Natural killer cell treated with Interleukin-12 subunit alpha and Interleukin-12 subunit beta and Interleukin-15 and Interleukin-18, amount 100 ng/mL, for 72 hours (primary cell): ENCODE results near the gene BRF1. TPM values are rescaled to one million over a fixed set of nuclear protein-coding genes. Genes with fewer than 3 reads are reported as not detected.
A peak's percentile ranks its signal among the peaks of the same experiment; 100 is the strongest.

Experiments used
- ATAC-seq, 2 donors: fragments of 150-1000 bp; cut with Tn5 transposase in 1 of 2; sonication (Bioruptor Pico), chemical (Tn5 transposase) in 1 of 2; 2 replicates each; pipeline ENCODE4 v1.10.0; 2021
- DNase-seq: peaks from one replicate; pipeline ENCODE4 v3.0.0; 2022; ENCODE audit warnings: low spot score
- H3K27ac Mint-ChIP-seq, 2 donors: 1 replicate in 1 of 2; 2 replicates in 1 of 2; pipeline ENCODE4 v1.8.0; 2022; ENCODE audit warnings: mixed read lengths in 2 of 2, mild to moderate bottlenecking in 1 of 2, moderate library complexity in 1 of 2
- H3K27me3 Mint-ChIP-seq, 2 donors: 1 replicate in 1 of 2; 2 replicates in 1 of 2; pipeline ENCODE4 v1.8.0; 2022; ENCODE audit warnings: mixed read lengths in 2 of 2
- H3K36me3 Mint-ChIP-seq: one replicate; pipeline ENCODE4 v1.8.0; 2022; ENCODE audit warnings: mixed read lengths
- H3K4me1 Mint-ChIP-seq, 2 donors: 1 replicate in 1 of 2; 2 replicates in 1 of 2; pipeline ENCODE4 v1.8.0; 2022; ENCODE audit warnings: low read depth in 2 of 2, mixed read lengths in 2 of 2, mild to moderate bottlenecking in 1 of 2
- H3K4me3 Mint-ChIP-seq: one replicate; pipeline ENCODE4 v1.8.0; 2022; ENCODE audit warnings: mixed read lengths
- H3K9me3 Mint-ChIP-seq: 2 replicates; pipeline ENCODE4 v1.8.0; 2022; ENCODE audit warnings: mixed read lengths
- total RNA-seq, 2 donors: library from RNA; stranded (reverse); gene quantifications; one replicate each; pipeline ENCODE4 v1.2.3, GENCODE V29; 2022

The BRF1 gene
- total RNA-seq, 2 donors from 2014 or later: 43.4 to 76.5 TPM

DNA sequence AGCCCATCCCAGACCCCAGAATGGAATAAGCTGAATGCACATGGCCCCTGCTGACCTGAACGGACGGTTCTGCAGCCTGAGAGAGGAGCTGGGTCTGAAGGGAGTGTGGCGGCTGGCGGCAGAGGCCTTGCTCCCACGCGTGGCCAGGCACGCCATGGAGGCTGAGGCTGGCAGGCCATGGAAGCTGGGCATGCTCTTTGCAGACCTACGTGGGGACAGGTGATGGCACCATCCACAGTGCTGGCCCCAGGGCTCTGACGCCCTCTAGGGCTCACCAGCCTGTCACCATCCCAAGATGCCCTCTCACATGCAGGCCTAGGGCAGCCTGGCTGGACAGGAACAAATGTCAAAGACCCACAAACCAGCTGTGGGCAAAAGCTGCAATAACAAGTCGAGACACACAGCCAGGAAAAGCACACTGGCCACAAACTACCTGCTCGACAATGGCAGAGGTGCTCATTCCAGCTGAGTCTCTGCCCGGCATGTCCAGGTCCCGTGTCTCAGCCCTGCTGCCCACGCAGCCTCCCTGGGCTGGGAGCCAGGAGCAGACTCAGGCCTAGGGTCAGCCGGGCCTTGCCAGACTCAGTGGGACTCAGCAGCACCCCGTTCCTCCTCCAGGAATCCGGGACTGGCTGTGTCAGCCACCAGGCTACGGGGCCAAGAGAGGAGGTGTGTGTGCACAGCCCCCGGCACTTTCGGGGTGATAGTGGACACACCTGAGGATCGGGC lies 32.8 kb downstream of the BRF1 start:
- H3K4me3 Mint-ChIP-seq: no peak overlapping the region
- H3K36me3 Mint-ChIP-seq: no peaks in the 10 kb centered on the region
- ATAC-seq (peak; percentile 28 to 43), DNase-seq (no peak)
- H3K27me3 Mint-ChIP-seq: no peaks in the 10 kb centered on the region
- H3K9me3 Mint-ChIP-seq: no peaks in the 10 kb centered on the region
- no peak overlapping the region for H3K27ac Mint-ChIP-seq
- H3K4me1 Mint-ChIP-seq: peaks cover 6 to 15% of the 10 kb centered on the region in 2 donors

DNA sequence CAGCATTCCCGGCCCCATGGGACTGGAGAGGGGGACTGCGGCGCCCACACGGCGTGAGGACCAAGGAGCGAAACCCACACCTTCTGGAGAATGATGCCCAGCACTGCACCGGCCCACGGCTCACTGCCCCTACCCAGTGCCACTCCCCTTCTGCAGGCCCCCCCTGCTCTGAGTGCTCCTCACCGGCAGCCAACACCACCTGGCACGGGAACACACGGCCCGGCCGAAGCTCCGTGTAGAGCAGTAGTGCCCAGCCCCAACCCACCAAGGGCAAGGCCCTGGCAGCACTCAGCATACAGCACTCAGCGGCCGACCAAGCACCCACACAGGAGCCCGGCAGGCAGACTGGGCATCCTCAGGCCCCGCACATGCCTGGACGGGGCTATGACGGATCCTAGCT lies 39.0 kb downstream of the BRF1 start:
- DNase-seq (no peak), ATAC-seq (peak; percentile 11 to 33)
- Mint-ChIP-seq H3K9me3 (no peaks in the 10 kb centered on the region), H3K4me1 (peaks cover 0 to 3% of the 10 kb centered on the region in 2 donors), H3K27me3 (no peaks in the 10 kb centered on the region), H3K27ac (no peak overlapping the region), H3K4me3 (no peak overlapping the region), H3K36me3 (no peaks in the 10 kb centered on the region)

DNA sequence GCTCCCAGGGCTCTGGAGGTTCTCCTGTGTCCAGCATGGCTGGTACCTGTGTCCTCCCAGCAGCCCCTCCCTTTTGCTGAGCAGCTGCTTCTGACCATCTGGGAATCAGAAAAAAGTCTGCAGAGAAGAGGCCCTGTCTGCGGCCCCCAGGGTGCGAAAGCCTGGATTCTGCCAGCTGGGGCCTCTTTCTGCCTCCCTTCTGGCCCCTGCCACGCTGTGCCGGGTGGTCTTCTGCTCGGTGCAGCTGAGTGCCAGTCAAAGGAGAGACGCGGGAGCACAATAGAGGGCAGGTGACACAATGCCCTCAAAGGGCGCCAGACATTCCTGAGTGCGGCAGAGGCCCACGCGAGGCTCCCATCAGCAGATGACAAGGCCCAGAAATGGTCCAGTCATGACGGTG lies 39.8 kb downstream of the BRF1 start:
- H3K36me3 Mint-ChIP-seq: no peaks in the 10 kb centered on the region
- no peaks in the 10 kb centered on the region for H3K9me3 Mint-ChIP-seq
- H3K4me1 Mint-ChIP-seq: no peaks in the 10 kb centered on the region
- ATAC-seq (no peak), DNase-seq (no peak)
- H3K27me3 Mint-ChIP-seq: no peaks in the 10 kb centered on the region
- H3K4me3 Mint-ChIP-seq: no peak overlapping the region
- no peak overlapping the region for H3K27ac Mint-ChIP-seq

DNA sequence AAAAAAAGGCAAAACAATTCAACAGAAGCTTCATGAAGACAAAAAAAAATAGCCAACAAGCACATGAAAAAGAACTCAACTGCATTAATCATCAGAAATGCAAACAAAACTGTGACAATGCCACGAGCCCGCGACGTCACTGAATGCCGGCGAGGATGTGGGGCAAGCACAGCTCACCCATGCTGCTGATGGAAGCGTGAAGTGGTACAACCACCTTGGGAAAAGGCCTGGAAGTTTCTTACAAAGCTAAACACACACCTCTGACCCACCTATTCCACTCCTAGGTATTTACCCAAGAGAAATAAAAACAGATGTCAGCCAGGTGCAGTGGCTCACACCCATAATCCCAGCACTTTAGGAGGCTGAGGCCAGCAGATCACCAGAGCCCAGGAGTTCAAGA lies 42.0 kb downstream of the BRF1 start:
- DNase-seq: no peak
- no peak overlapping the region for H3K4me3 Mint-ChIP-seq
- H3K9me3 Mint-ChIP-seq: no peaks in the 10 kb centered on the region
- no peaks in the 10 kb centered on the region for H3K27me3 Mint-ChIP-seq
- H3K27ac Mint-ChIP-seq: no peak overlapping the region
- H3K36me3 Mint-ChIP-seq: no peaks in the 10 kb centered on the region
- no peaks in the 10 kb centered on the region for H3K4me1 Mint-ChIP-seq
- no peak for ATAC-seq

DNA sequence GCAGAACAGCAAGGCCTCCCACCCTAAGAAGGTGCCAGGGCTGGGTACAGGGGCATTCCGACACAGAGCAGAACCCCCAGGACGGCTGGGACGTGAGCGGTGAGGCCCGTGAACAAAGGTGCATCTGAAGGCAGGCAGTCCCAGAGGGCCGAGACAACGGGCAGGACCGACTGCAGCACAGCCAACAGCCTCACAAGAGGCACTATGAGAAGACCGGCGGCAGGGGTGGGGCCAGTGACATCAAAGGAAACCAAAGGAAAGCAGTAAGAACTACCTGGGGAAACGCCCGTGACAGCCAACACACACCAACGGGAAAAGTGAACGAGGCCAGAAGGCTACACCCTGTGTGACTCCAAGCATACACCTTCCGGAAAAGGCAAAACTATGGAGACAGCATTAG lies 43.3 kb downstream of the BRF1 start:
- peaks cover 0 to 2% of the 10 kb centered on the region in 2 donors for H3K4me1 Mint-ChIP-seq
- no peaks in the 10 kb centered on the region for H3K36me3 Mint-ChIP-seq
- H3K27me3 Mint-ChIP-seq: no peaks in the 10 kb centered on the region
- no peaks in the 10 kb centered on the region for H3K9me3 Mint-ChIP-seq
- no peak overlapping the region for H3K4me3 Mint-ChIP-seq
- H3K27ac Mint-ChIP-seq: no peak overlapping the region
- no peak for ATAC-seq
- no peak for DNase-seq

DNA sequence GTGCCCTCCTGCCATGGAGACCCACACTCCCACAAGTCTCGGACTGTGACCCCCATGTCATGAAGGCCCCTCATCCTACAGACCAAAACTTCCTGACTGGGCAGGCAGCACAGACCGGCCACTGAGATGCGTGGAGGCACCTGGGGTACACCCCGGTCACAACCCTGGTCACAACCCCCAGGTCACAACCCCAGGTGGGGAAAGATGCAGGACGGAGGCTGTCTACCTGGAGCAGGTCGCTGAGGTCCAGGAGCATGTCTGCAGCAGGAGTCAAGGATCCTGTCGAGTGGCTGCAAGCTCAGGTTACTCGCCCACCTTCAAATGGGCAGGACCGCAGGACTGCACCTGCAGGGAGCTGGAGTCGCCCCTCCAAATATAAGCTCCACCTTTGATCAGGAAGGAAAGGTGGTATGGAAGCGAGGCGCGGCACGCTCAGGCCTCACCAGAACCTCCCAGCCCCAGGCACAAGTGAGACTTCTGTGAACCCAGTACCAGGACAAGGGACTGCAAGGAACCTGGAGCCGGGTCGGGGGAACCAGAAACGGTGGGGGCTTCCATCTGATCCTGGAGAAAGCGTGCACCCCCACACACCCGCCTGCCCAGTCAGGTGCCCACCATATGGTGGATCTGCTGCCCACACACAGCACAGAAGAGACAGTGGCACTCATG lies 44.4 kb downstream of the BRF1 start:
- Mint-ChIP-seq H3K9me3 (no peaks in the 10 kb centered on the region), H3K36me3 (no peaks in the 10 kb centered on the region), H3K4me3 (no peak overlapping the region), H3K27me3 (no peaks in the 10 kb centered on the region), H3K4me1 (peaks cover 0 to 2% of the 10 kb centered on the region in 2 donors), H3K27ac (no peak overlapping the region)
- ATAC-seq (no peak), DNase-seq (no peak)

DNA sequence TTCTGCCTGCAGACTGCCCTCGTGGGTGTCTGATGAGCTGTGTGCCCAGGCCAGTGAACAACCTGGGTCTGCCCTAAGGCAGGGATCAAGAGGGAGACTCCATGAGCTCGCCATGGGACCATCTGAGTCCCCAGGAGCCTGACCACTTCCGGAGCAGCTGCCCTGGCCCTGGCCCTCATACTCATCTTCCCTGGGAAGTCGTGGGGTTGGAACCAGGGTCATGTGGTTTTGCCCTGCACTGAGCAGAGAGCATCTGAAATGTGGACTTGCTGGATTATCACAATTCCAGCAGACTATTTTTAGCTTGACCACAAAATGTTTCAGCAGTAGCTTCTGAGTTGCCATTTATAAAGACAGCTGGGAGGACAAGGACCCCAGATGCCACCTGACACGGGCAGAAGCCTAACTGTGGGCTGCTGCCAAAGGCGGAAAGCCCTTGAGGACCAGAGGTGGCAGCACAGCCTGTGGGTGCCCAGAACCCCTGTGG lies 45.7 kb downstream of the BRF1 start:
- ATAC-seq: no peak
- no peak for DNase-seq
- no peak overlapping the region for H3K27ac Mint-ChIP-seq
- no peaks in the 10 kb centered on the region for H3K9me3 Mint-ChIP-seq
- no peaks in the 10 kb centered on the region for H3K36me3 Mint-ChIP-seq
- no peaks in the 10 kb centered on the region for H3K27me3 Mint-ChIP-seq
- peaks cover 3 to 10% of the 10 kb centered on the region in 2 donors for H3K4me1 Mint-ChIP-seq
- no peak overlapping the region for H3K4me3 Mint-ChIP-seq

DNA sequence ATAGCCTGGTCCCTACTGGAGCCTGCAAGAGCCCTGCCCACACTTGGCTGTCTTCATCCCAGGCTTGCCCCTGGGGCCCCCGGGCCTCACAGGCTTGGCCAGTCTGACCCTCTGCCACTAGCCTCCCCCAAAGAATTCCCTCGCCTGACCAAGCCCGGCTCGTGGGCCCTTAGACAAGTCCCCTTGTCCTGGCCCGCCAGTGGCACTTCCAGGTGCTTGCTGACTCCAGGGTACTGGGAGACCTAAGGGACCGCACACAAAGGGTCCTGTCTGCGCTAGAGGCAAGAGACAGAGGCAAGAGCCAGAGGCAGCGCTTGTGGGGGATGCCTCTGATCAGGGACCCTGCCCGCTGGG lies 47.5 kb downstream of the BRF1 start:
- peaks cover 5 to 17% of the 10 kb centered on the region in 2 donors for H3K4me1 Mint-ChIP-seq

DNA sequence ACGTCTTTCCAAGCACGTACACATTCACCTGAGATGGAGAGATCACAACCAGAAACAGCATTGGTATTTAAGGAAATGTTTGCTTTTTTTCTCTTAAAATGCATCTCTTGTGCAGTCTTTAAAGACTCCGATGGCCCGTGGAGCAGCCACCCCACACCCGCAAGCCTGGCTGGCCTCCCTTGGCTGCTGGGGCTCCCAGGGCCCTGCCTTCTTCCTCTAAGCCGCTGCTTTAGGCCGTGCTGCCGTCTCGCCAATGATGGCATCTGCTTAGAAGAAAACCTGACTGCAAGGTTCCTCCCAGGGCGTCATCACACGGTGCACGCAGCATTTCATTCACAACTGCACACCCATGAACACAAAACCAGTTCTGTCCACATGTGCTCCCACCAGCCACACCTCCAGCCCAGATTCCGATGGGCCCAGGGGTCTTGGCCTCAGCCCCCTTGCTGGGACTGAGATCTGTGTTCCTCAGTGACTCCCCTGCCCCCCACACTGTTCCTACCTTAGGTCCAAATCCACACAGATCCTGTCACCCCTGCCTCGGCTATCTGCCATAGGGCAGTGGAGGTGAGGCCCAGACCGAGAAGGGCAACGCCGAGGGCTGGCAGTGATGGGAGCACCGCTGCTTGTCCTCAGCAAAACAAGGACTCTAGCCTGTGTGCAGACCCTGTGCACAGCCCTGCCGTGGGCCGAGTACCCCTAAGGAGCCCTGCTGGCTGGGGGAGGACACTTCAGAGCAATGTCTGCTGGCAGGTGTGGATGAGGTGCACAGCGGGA lies 48.1 kb downstream of the BRF1 start:
- peaks cover 9 to 20% of the 10 kb centered on the region in 2 donors for H3K4me1 Mint-ChIP-seq
- no peak for ATAC-seq
- H3K9me3 Mint-ChIP-seq: no peaks in the 10 kb centered on the region
- H3K4me3 Mint-ChIP-seq: no peak overlapping the region
- DNase-seq: no peak
- no peaks in the 10 kb centered on the region for H3K27me3 Mint-ChIP-seq
- H3K36me3 Mint-ChIP-seq: no peaks in the 10 kb centered on the region
- H3K27ac Mint-ChIP-seq: no peak overlapping the region

More for the DNA sequence above, 47.5 kb downstream of the BRF1 start:
- H3K27ac Mint-ChIP-seq: no peak overlapping the region
- no peak overlapping the region for H3K4me3 Mint-ChIP-seq
- H3K36me3 Mint-ChIP-seq: no peaks in the 10 kb centered on the region
- no peaks in the 10 kb centered on the region for H3K9me3 Mint-ChIP-seq
- no peak for DNase-seq
- H3K27me3 Mint-ChIP-seq: no peaks in the 10 kb centered on the region
- no peak for ATAC-seq

DNA sequence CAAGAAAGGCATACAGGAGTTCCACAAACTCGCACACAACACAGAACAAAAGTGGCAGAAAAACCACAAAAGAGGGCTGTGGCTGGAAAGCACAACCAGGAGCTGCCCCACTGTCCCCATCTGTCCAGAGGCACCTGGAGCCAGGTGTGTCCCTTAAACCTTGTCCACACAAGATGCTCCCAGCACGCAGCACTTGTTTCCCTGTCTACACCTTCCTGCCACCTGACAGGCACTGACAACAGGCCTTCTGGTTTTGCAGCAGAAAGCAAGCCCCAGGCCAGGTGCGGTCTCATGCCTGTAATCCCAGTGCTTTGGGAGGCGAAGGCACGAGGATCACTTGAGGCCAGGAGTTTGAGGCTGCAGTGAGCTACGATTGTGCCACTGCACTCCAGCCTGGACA lies 48.9 kb downstream of the BRF1 start:
- no peaks in the 10 kb centered on the region for H3K36me3 Mint-ChIP-seq
- H3K4me1 Mint-ChIP-seq: peaks cover 9 to 29% of the 10 kb centered on the region in 2 donors
- no peak for DNase-seq
- H3K9me3 Mint-ChIP-seq: no peaks in the 10 kb centered on the region
- no peaks in the 10 kb centered on the region for H3K27me3 Mint-ChIP-seq
- no peak overlapping the region for H3K4me3 Mint-ChIP-seq
- no peak overlapping the region for H3K27ac Mint-ChIP-seq
- ATAC-seq: no peak

DNA sequence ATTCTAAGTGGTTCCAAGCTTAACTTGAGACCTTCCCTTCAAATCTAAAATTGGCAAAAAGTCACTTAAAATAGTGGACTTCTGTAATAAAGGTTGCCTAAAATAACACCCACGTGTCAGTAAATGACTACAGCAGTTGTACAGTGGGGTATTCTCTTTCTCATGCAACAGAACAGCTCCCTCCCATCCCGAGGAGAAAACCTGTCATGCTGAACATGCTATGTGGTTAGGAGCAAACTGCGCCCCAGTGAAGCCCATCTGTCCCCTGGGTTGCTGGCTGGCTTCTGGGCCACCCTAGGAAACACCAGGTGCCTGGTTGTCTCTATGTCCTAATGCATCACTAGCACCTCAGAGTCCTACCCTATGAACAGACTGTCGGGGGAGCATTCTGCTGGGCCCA lies 49.8 kb downstream of the BRF1 start:
- no peak for ATAC-seq
- no peaks in the 10 kb centered on the region for H3K9me3 Mint-ChIP-seq
- no peak for DNase-seq
- no peak overlapping the region for H3K27ac Mint-ChIP-seq
- no peaks in the 10 kb centered on the region for H3K36me3 Mint-ChIP-seq
- H3K4me1 Mint-ChIP-seq: peaks cover 10 to 30% of the 10 kb centered on the region in 2 donors
- H3K27me3 Mint-ChIP-seq: no peaks in the 10 kb centered on the region
- H3K4me3 Mint-ChIP-seq: peak overlapping the region; percentile 73

DNA sequence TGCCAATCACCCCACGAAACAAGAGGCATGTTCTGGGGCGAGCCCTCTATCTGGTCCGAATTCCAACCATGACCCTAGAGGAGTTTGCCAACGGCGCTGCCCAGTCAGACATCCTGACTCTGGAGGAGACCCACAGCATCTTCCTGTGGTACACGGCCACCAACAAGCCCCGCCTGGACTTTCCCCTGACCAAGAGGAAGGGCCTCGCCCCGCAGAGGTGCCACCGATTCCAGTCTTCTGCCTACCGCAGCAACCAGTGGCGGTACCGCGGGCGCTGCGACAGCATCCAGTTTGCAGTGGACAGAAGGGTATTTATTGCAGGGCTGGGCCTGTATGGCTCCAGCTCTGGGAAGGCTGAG lies 50.8 kb downstream of the BRF1 start:
- H3K9me3 Mint-ChIP-seq: no peaks in the 10 kb centered on the region
- DNase-seq (no peak), ATAC-seq (no peak)
- H3K4me1 Mint-ChIP-seq: peaks cover 17 to 30% of the 10 kb centered on the region in 2 donors
- H3K27ac Mint-ChIP-seq: peak overlapping the region; percentile 16 to 33
- no peaks in the 10 kb centered on the region for H3K36me3 Mint-ChIP-seq
- peak overlapping the region; percentile 73 for H3K4me3 Mint-ChIP-seq
- no peaks in the 10 kb centered on the region for H3K27me3 Mint-ChIP-seq

DNA sequence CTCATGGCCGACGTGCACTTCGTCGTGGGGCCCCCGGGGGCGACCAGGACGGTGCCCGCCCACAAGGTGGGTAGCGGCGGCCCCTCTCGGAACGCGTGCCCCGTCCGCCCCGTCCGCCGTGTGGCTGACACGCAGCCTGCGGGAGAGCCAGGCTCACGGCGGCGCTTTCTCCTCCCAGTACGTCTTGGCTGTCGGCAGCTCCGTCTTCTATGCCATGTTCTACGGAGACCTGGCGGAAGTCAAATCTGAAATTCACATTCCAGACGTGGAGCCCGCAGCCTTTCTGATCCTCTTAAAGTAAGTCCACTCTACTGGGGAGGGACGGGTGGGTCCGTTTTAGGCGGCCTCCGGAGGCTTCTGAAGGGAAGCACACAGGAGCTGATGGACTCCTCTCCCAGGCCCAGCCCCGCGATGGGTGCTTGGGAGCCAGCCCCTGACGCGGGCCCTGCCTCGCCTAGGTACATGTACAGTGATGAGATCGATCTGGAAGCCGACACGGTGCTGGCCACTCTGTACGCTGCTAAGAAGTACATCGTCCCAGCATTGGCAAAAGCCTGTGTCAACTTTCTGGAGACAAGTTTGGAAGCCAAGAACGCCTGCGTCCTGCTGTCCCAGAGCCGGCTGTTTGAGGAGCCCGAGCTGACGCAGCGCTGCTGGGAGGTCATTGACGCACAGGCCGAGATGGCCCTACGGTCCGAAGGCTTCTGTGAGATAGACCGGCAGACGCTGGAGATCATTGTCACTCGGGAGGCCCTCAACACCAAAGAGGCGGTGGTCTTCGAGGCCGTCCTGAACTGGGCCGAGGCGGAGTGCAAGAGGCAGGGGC lies 51.4 kb downstream of the BRF1 start:
- H3K4me1 Mint-ChIP-seq: peaks cover 17 to 30% of the 10 kb centered on the region in 2 donors
- peak overlapping the region; percentile 16 to 33 for H3K27ac Mint-ChIP-seq
- H3K36me3 Mint-ChIP-seq: no peaks in the 10 kb centered on the region
- ATAC-seq: no peak
- DNase-seq: no peak
- H3K4me3 Mint-ChIP-seq: peak overlapping the region; percentile 73
- H3K27me3 Mint-ChIP-seq: no peaks in the 10 kb centered on the region
- no peaks in the 10 kb centered on the region for H3K9me3 Mint-ChIP-seq
